ENCODE data around the gene RTN3.

Gene RTN3

DNA sequence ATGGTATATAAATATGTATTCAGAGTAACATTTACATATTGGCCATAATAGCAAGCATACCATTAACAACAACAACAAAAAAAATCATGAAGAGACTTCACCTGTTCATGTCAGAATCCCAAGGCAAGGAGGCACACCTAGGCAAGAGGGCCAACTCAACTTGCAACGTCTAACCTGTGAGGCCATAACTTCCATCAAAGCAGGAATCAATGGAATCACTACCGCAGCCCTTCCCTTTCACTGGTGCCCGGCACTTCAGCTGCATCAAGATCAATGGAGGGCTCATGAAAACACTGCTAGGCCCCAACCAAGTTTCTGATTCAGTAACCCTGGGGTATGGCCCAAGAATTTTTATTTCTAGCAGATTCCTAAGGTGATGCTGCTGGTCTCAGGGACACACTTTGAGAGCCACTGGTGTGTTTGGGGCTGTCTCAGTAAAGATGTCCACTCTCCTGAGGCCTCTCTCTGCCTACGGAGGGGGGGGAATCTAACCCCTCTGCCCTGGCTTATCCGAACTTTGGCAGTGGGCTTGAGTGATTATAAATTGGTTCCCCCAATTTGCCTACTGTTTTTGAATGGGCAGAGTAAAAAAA, 79.3 kb downstream of the RTN3 start:
- H3K9ac ChIP-seq (ENCODE audit: low read depth, low read length), result no peak overlapping the region

DNA sequence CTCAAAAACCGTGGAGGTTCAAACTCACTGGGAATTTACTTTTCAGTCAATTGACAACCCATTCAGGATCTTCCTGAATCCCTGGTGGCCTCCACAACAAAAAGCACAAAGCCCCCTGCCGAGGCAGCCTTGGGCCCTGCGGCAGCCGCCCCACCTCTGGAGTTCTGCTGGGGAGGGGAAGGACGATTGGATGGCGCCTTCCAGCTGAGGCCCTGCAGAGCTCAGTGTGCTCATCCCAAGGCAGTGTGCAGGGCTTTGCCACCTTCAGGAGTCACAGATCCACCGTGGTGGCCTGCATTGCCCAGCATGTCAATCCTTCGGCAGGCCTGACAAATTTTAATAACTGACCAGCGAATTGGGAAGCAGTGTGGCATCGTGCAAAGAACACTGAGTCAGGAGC, 79.9 kb downstream of the RTN3 start:
- Histone ChIP-seq H3K27me3 (ENCODE audit: control insufficient read depth, insufficient read depth, low read length) (no peaks in the 10 kb centered on the region), H3K4me3 (ENCODE audit: low read depth, low read length) (peak overlapping the region; percentile 87), H3K4me1 (ENCODE audit: control insufficient read depth, insufficient read depth, low read length) (peaks cover 22% of the 10 kb centered on the region), H3K9ac (ENCODE audit: low read depth, low read length) (peak overlapping the region; percentile 70), H3K9me3 (ENCODE audit: control insufficient read depth, insufficient read depth, low read length) (no peaks in the 10 kb centered on the region), H3K36me3 (ENCODE audit: control insufficient read depth, insufficient read depth, low read length) (peaks cover 10% of the 10 kb centered on the region)

More for the DNA sequence above, 79.3 kb downstream of the RTN3 start:
- peaks cover 22% of the 10 kb centered on the region for H3K4me1 ChIP-seq (ENCODE audit: control insufficient read depth, insufficient read depth, low read length)
- no peaks in the 10 kb centered on the region for H3K27me3 ChIP-seq (ENCODE audit: control insufficient read depth, insufficient read depth, low read length)
- H3K36me3 ChIP-seq (ENCODE audit: control insufficient read depth, insufficient read depth, low read length), result peaks cover 16% of the 10 kb centered on the region
- no peaks in the 10 kb centered on the region for H3K9me3 ChIP-seq (ENCODE audit: control insufficient read depth, insufficient read depth, low read length)
- peak overlapping the region; percentile 87 for H3K4me3 ChIP-seq (ENCODE audit: low read depth, low read length)

DNA sequence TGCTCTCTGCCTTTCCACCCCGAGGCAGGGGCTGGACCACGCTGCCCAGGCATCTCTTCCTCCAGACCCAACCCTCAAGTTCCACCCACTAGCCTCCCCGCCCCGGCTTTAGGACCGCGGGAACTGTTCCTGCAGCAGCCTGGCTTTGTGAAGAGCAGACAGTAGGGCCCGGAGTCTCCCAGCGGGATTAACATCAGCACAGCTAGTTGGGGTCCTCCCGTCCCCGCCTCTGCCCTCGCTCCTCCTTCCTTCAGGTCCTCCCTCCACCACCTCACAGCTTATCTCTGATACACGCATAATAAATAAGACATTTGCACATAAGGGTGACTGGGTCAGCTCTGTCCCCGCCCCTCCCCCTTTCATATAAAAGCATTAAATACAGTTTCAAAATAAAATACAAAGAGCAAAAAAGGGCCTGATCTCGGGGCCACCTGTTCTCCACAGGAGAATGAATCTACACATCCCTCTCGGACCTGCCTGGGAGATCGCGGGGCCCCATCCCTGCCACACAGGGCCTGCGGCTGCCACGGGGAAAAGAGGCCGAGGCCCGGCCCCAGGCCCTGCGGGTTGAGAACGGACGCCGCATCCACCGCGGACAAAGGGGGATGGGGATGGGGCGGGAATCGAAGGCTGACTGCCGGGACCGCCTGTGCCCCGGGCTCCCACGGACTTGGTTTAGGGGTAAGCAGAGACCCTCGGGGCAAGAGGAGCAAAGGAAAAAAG, 80.8 kb downstream of the RTN3 start:
- H3K9ac ChIP-seq (ENCODE audit: low read depth, low read length), result peak overlapping the region; percentile 89
- no peaks in the 10 kb centered on the region for H3K9me3 ChIP-seq (ENCODE audit: control insufficient read depth, insufficient read depth, low read length)
- peak overlapping the region; percentile 87 for H3K4me3 ChIP-seq (ENCODE audit: low read depth, low read length)
- H3K27me3 ChIP-seq (ENCODE audit: control insufficient read depth, insufficient read depth, low read length), result no peaks in the 10 kb centered on the region
- H3K4me1 ChIP-seq (ENCODE audit: control insufficient read depth, insufficient read depth, low read length), result peaks cover 24% of the 10 kb centered on the region
- peaks cover 3% of the 10 kb centered on the region for H3K36me3 ChIP-seq (ENCODE audit: control insufficient read depth, insufficient read depth, low read length)

DNA sequence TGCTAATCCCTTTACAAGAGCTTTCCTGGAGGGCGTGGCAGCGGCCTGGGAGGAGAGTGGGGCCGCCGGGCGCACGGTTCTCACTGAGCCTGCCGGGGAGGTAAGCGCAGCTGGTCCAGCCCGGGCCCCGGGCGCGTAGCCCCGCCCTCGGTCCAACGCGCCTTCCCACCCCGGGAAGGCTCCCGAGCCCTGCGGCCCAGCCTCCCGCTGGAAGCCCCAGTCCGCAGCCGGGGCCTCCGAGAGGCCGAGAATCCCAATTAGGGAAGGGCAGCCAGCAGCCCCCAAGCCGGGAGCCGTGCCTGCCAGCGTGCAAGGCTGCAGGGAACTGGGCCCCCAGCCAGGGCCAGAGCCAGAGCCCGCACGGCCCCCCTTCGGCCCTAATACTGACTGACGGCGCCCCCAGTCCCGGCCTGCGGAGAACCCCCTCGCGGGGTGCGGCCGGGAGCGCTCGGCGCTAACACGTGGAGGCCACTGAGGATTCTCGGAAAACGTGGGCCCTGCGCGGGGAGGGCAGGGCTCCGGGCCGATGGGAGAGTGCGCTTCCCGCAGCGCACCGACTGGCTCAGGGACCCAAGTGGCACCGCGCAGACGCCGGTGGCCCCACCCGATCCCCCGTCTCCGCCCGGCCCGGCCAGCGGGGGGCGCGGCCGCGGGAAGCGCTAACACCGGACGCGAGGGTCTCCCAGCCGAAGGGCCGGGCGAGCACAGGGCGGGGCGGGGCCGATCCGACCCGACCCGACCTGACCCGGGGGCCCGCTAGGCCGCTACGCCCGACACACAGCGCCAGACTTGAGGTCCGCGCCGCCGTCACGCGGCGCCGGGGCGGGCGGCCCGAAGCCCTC, 81.6 kb downstream of the RTN3 start:
- Histone ChIP-seq H3K36me3 (ENCODE audit: control insufficient read depth, insufficient read depth, low read length) (peaks cover 3% of the 10 kb centered on the region), H3K4me1 (ENCODE audit: control insufficient read depth, insufficient read depth, low read length) (peaks cover 26% of the 10 kb centered on the region), H3K9me3 (ENCODE audit: control insufficient read depth, insufficient read depth, low read length) (no peaks in the 10 kb centered on the region), H3K9ac (ENCODE audit: low read depth, low read length) (peak overlapping the region; percentile 89), H3K4me3 (ENCODE audit: low read depth, low read length) (peak overlapping the region; percentile 87), H3K27me3 (ENCODE audit: control insufficient read depth, insufficient read depth, low read length) (no peaks in the 10 kb centered on the region)

DNA sequence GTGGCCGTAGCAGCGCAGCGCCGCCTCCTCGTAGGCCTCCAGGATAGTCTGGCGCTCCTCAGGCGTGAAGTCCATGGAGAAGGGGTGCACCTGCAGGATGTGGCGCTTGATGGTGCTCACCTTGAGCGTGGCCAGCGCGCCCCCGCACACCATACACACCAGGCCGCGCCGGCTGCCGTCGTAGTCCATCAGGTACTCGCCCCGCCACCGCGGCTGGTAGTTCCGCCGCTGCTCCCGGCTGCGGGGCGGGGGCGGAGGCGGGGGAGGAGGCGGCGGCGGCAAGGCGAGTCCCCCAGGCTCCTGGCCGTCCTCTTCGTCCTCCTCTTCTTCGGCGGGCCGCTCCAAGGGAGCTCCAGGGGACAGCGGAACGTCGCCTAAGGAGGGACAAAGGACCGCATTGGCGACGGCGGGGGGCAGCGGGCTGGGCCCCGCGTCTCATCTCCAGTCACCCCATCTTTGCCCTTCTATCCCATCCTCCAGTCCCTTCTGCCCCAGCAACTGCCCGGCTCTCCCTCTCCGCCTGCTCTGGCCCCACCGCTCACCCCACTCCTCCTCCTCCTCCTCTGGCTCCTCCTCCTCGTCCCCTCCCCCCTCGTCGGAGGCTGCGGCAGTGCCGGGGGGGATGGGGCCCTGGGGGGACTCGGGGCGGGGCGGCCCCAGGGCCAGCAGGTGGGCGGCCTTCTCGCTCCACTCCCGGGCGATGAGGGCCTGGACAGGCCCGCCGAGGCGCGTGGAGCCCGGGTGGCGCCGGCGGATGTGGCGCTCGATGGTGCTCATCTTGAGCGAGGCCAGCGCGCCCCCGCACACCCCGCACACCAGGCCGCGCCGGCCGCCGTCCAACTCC, 82.4 kb downstream of the RTN3 start:
- H3K9ac ChIP-seq (ENCODE audit: low read depth, low read length), result peak overlapping the region; percentile 89
- peak overlapping the region; percentile 87 for H3K4me3 ChIP-seq (ENCODE audit: low read depth, low read length)

DNA sequence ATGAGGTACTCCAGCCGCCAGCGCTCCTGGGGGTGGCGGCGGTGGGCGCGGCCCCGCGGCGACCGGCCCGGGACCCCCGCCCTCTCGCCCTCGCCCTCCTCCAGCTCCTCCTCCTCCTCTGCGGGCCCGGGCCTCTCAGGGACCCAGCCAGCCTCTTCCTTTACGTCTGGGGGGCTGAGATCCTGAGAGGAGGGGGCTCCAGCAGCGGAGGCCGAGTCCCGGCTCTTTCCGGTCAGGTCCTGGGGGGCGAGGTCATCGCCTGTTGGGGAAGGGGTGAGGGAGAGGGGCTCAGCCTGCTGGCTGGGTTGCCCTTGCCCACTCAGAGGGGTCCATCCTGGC, 83.0 kb downstream of the RTN3 start:
- Histone ChIP-seq H3K27me3 (ENCODE audit: control insufficient read depth, insufficient read depth, low read length) (no peaks in the 10 kb centered on the region), H3K9me3 (ENCODE audit: control insufficient read depth, insufficient read depth, low read length) (no peaks in the 10 kb centered on the region), H3K4me1 (ENCODE audit: control insufficient read depth, insufficient read depth, low read length) (peaks cover 26% of the 10 kb centered on the region), H3K9ac (ENCODE audit: low read depth, low read length) (peak overlapping the region; percentile 54), H3K36me3 (ENCODE audit: control insufficient read depth, insufficient read depth, low read length) (no peaks in the 10 kb centered on the region), H3K4me3 (ENCODE audit: low read depth, low read length) (peak overlapping the region; percentile 48)

More for the DNA sequence above, 82.4 kb downstream of the RTN3 start:
- no peaks in the 10 kb centered on the region for H3K36me3 ChIP-seq (ENCODE audit: control insufficient read depth, insufficient read depth, low read length)
- H3K27me3 ChIP-seq (ENCODE audit: control insufficient read depth, insufficient read depth, low read length), result no peaks in the 10 kb centered on the region
- peaks cover 26% of the 10 kb centered on the region for H3K4me1 ChIP-seq (ENCODE audit: control insufficient read depth, insufficient read depth, low read length)
- no peaks in the 10 kb centered on the region for H3K9me3 ChIP-seq (ENCODE audit: control insufficient read depth, insufficient read depth, low read length)

DNA sequence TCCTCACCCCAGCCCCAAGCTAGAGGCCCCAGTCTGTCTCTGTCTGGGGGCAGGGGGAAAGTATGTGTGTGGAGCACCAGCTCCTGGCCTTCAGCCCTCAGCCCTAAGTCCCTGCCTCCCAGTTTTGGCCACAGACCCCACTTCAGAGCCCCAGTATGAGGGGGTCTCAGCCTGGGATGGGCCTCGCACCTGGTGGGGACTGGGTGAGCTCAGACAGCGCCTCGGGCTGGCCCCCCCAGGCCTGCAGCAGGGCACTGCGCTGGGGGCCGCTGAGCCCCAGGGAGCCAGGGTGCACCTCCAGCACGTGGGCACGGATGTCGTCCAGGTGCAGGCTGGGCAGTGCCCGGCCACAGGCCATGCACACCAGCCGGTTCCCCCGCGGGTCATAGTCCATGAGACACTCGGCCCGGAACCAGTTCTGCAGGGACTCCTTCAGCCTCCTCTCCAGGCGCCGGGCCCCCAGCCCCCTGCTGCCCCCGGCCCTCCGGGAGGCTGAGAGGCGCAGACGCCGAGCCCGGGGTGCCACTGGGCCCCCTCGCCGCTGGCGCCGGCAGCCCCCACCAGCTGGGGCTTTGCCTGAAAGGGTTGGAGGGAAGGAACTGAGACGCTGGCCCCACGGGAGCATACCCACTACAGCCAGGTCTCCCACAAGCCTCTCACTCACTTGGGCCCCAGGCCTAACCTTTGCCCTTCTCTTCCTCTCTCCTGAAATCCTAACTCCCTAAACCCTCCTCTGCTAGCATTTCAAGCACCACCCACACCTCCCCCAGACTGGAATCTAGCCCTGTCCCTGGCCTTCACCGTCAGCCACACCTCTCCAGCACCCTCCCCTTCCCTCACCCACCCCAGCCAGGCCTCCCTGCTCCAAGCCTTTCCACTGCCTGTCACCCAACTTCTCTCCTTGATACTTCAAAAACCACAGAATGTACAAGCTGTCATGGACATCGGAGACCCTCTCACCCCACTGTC, 83.7 kb downstream of the RTN3 start:
- Histone ChIP-seq H3K4me1 (ENCODE audit: control insufficient read depth, insufficient read depth, low read length) (peaks cover 24% of the 10 kb centered on the region), H3K36me3 (ENCODE audit: control insufficient read depth, insufficient read depth, low read length) (no peaks in the 10 kb centered on the region), H3K27me3 (ENCODE audit: control insufficient read depth, insufficient read depth, low read length) (peaks cover 2% of the 10 kb centered on the region), H3K9ac (ENCODE audit: low read depth, low read length) (peak overlapping the region; percentile 54), H3K9me3 (ENCODE audit: control insufficient read depth, insufficient read depth, low read length) (no peaks in the 10 kb centered on the region), H3K4me3 (ENCODE audit: low read depth, low read length) (peak overlapping the region; percentile 48)

DNA sequence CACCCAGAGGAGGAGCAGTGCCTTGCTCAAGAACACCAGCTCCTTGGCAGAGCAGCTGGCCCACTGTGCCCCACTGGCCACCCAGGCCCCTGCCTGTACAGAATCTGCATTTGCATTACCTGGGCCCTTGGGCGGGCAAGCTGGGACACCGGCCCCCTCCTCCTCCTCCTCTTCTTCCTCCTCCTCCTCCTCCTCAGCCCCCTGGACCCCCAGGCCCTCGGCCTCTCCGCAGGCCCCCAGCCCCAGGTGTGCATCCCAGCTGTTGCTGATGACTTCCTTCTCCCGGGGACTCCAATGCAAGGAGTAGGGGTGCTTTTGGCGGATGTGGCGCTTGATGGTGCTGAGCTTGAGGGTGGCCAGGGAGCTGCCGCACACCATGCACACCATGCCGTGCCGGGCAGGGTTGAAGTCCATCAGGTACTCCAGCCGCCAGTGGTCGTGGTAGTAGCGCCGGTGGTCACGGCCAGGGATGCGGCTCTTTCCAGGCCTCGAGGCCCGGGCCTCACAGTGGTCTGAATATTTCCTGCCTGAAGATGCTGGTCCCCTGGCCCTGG, 84.5 kb downstream of the RTN3 start:
- Histone ChIP-seq H3K9me3 (ENCODE audit: control insufficient read depth, insufficient read depth, low read length) (no peaks in the 10 kb centered on the region), H3K9ac (ENCODE audit: low read depth, low read length) (no peak overlapping the region), H3K27me3 (ENCODE audit: control insufficient read depth, insufficient read depth, low read length) (peaks cover 10% of the 10 kb centered on the region), H3K4me1 (ENCODE audit: control insufficient read depth, insufficient read depth, low read length) (peaks cover 16% of the 10 kb centered on the region), H3K4me3 (ENCODE audit: low read depth, low read length) (no peak overlapping the region), H3K36me3 (ENCODE audit: control insufficient read depth, insufficient read depth, low read length) (no peaks in the 10 kb centered on the region)

DNA sequence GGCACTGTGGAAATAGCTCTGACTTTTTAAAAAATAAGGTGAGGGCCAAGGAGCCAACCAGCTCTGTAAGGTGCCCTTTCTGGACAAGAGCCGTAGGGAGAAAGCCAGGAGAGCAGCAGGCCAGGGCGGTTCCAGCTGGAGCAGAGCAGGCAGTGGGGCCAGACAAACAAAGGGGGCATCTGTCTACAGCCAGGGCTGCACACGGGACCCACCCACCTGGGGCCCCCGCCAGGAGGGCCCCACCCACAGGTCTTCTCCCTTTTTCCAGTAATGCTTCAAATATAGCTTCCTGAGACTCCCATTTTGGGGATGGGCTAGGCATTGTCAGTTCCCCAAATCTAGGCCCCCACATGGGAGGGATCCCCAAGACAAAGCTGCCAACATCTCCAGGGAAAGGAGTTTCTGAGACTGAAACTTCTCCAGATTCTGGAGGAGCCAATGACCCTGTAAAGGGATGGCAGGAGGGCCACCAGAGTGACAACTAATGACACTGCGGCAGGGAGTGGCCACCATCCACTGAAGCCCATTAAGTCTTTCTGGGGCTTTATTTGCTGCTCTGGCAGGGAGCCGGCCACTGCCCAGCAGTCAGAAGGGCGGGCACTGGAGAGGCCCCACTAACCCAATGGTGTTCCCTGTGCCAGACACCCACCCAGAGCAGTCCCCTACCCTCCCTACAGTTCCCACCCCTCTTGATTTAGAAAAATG, 85.4 kb downstream of the RTN3 start:
- no peak overlapping the region for H3K9ac ChIP-seq (ENCODE audit: low read depth, low read length)
- H3K4me1 ChIP-seq (ENCODE audit: control insufficient read depth, insufficient read depth, low read length), result peaks cover 9% of the 10 kb centered on the region
- no peaks in the 10 kb centered on the region for H3K9me3 ChIP-seq (ENCODE audit: control insufficient read depth, insufficient read depth, low read length)
- H3K4me3 ChIP-seq (ENCODE audit: low read depth, low read length), result peak overlapping the region; percentile 75
- peaks cover 18% of the 10 kb centered on the region for H3K27me3 ChIP-seq (ENCODE audit: control insufficient read depth, insufficient read depth, low read length)
- H3K36me3 ChIP-seq (ENCODE audit: control insufficient read depth, insufficient read depth, low read length), result no peaks in the 10 kb centered on the region

DNA sequence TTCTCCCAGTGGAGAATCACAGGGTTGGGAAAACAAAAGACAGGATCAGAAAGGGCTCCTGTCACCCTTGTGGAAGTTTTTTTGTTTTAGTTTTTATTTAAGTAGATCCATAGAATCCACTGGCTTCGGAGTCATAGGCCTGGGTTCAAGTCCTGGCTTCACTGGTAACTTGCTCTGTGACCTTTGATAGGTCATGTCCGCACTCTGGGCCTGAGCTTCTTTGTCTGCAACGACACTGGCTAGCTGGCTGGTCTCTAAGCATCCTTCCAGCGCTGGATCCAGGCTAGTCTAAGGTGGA, 85.9 kb downstream of the RTN3 start:
- no peaks in the 10 kb centered on the region for H3K36me3 ChIP-seq (ENCODE audit: control insufficient read depth, insufficient read depth, low read length)
- no peak overlapping the region for H3K9ac ChIP-seq (ENCODE audit: low read depth, low read length)
- H3K27me3 ChIP-seq (ENCODE audit: control insufficient read depth, insufficient read depth, low read length), result peaks cover 18% of the 10 kb centered on the region
- peaks cover 9% of the 10 kb centered on the region for H3K4me1 ChIP-seq (ENCODE audit: control insufficient read depth, insufficient read depth, low read length)
- no peaks in the 10 kb centered on the region for H3K9me3 ChIP-seq (ENCODE audit: control insufficient read depth, insufficient read depth, low read length)
- peak overlapping the region; percentile 75 for H3K4me3 ChIP-seq (ENCODE audit: low read depth, low read length)
